ENCODE measurements around the gene GTF3C4.
"Not testable (repeated sequence)": the region's sequence is repeated elsewhere in the genome, so short reads cannot be mapped to it uniquely, and the experiment has no call there.

GTF3C4 gene

DNA sequence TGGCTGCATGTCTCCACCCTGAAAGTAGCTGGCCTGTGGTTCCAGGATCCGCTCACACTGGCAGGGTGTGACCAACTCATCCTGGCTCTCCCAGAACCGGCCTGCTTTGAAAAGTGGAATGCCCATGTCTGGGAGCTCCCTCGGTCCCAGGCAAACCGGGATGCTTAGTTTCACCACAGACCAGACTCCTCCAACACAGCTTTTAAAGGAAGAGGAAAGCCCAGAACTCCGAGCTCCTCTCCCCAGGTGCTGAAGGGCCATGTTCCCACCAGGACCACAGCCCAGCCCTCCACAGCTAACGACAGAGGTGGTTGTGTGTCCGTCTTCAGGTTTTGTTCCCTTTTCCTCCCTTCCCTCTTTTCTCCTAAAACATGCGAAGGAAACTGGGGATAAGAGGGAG is 38.0 kb downstream of the GTF3C4 start:
- Histone ChIP-seq H3K4me1 (ENCODE audit: control insufficient read depth, insufficient read depth, low read length) (no peaks in the 10 kb centered on the region), H3K27me3 (ENCODE audit: control insufficient read depth, insufficient read depth, low read length) (no peaks in the 10 kb centered on the region), H3K9me3 (ENCODE audit: control insufficient read depth, insufficient read depth, low read length) (no peaks in the 10 kb centered on the region), H3K36me3 (ENCODE audit: control insufficient read depth, insufficient read depth, low read length) (no peaks in the 10 kb centered on the region), H3K9ac (ENCODE audit: low read depth, low read length) (no peak overlapping the region), H3K4me3 (ENCODE audit: low read depth, low read length) (no peak overlapping the region)

DNA sequence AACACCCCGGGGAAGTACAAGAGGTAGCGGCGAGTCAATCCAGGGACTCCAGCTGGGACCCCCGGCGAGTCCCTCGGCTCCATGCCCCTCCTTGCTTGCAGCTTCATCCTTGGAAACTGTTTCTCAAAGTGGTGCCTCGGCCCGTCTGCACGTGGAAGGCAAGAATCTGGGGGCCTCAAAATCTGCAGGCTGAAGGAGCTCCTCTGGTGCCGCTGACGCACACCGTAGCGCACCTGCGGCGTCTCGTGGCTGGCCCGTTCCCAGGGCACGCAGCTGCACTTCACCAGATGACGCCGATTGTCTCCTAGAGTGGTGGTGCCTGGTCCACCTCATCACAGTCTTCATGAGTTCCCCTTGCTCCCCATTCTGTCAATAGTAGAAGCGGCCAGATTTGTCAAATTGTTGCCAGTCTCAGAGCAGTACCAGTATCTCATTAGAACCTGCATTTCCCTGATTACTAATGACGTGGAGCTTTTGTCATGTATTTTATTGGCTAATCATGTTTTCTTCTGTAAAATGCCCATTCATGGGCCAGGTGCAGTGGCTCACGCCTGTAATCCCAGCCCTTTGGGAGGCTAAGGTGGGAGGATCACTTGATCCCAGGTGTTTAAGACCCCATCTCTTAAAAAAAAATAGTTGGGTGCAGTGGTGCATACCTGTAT is 38.6 kb downstream of the GTF3C4 start:
- Histone ChIP-seq H3K4me1 (ENCODE audit: control insufficient read depth, insufficient read depth, low read length) (no peaks in the 10 kb centered on the region), H3K9me3 (ENCODE audit: control insufficient read depth, insufficient read depth, low read length) (no peaks in the 10 kb centered on the region), H3K36me3 (ENCODE audit: control insufficient read depth, insufficient read depth, low read length) (no peaks in the 10 kb centered on the region), H3K27me3 (ENCODE audit: control insufficient read depth, insufficient read depth, low read length) (no peaks in the 10 kb centered on the region), H3K4me3 (ENCODE audit: low read depth, low read length) (no peak overlapping the region), H3K9ac (ENCODE audit: low read depth, low read length) (no peak overlapping the region)

- Histone ChIP-seq H3K4me3 (ENCODE audit: low read depth, low read length) (no peak overlapping the region), H3K4me1 (ENCODE audit: control insufficient read depth, insufficient read depth, low read length) (no peaks in the 10 kb centered on the region), H3K9me3 (ENCODE audit: control insufficient read depth, insufficient read depth, low read length) (no peaks in the 10 kb centered on the region), H3K9ac (ENCODE audit: low read depth, low read length) (no peak overlapping the region), H3K36me3 (ENCODE audit: control insufficient read depth, insufficient read depth, low read length) (no peaks in the 10 kb centered on the region), H3K27me3 (ENCODE audit: control insufficient read depth, insufficient read depth, low read length) (no peaks in the 10 kb centered on the region)
Measured at GRCh38 chr9:132710333-132710732, 40.1 kb downstream of the GTF3C4 start.

DNA sequence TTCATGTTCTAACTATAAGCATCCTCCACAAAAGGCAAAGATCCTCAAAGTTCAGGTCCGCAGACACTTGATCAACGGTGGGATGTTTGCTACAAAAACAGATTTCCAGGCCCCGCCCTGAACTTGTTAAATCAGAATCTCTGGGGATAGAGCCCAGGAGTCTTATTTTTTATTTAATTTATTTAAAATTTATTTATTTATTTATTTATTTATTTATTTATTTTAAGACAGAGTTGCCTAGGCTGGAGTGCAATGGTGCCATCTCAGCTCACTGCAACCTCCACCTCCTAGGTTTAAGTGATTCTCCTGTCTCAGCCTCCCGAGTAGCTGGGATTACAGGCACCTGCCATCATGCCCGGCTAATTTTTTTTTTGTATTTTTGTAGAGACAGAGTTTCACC is 40.9 kb downstream of the GTF3C4 start:
- not testable (repeated sequence) for H3K27me3 ChIP-seq (ENCODE audit: control insufficient read depth, insufficient read depth, low read length); H3K9ac ChIP-seq (ENCODE audit: low read depth, low read length); H3K36me3 ChIP-seq (ENCODE audit: control insufficient read depth, insufficient read depth, low read length); H3K4me1 ChIP-seq (ENCODE audit: control insufficient read depth, insufficient read depth, low read length); H3K4me3 ChIP-seq (ENCODE audit: low read depth, low read length); H3K9me3 ChIP-seq (ENCODE audit: control insufficient read depth, insufficient read depth, low read length)

DNA sequence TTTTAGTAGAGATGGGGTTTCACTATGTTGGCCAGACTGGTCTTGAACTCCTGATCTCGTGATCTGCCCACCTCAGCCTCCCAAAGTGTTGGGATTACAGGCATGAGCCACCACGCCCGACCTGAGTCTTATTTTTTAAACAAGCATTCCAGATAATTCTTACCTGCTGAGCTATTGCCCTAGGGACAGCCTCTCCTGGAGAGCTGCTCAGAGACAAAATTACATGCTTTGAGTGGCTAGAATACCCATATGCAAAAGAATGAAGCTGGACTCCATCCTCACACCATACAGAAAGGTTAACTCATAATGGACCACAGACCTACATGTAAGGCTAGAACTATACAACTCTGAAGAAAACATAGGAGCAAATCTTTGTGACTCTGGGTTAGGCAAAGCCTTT is 41.6 kb downstream of the GTF3C4 start:
- Histone ChIP-seq H3K27me3 (ENCODE audit: control insufficient read depth, insufficient read depth, low read length) (no peaks in the 10 kb centered on the region), H3K9ac (ENCODE audit: low read depth, low read length) (no peak overlapping the region), H3K4me1 (ENCODE audit: control insufficient read depth, insufficient read depth, low read length) (no peaks in the 10 kb centered on the region), H3K9me3 (ENCODE audit: control insufficient read depth, insufficient read depth, low read length) (no peaks in the 10 kb centered on the region), H3K4me3 (ENCODE audit: low read depth, low read length) (no peak overlapping the region), H3K36me3 (ENCODE audit: control insufficient read depth, insufficient read depth, low read length) (no peaks in the 10 kb centered on the region)

- H3K9ac ChIP-seq (ENCODE audit: low read depth, low read length) = no peak overlapping the region
- H3K9me3 ChIP-seq (ENCODE audit: control insufficient read depth, insufficient read depth, low read length) = no peaks in the 10 kb centered on the region
- H3K4me3 ChIP-seq (ENCODE audit: low read depth, low read length) = no peak overlapping the region
- no peaks in the 10 kb centered on the region for H3K36me3 ChIP-seq (ENCODE audit: control insufficient read depth, insufficient read depth, low read length)
- H3K27me3 ChIP-seq (ENCODE audit: control insufficient read depth, insufficient read depth, low read length) = no peaks in the 10 kb centered on the region
- no peaks in the 10 kb centered on the region for H3K4me1 ChIP-seq (ENCODE audit: control insufficient read depth, insufficient read depth, low read length)
Measured at GRCh38 chr9:132712753-132713152, 42.5 kb downstream of the GTF3C4 start.

GRCh38 chr9:132716007-132716406 is 45.7 kb downstream of the GTF3C4 start:
- no peak overlapping the region for H3K9ac ChIP-seq (ENCODE audit: low read depth, low read length)
- H3K9me3 ChIP-seq (ENCODE audit: control insufficient read depth, insufficient read depth, low read length) = no peaks in the 10 kb centered on the region
- no peak overlapping the region for H3K4me3 ChIP-seq (ENCODE audit: low read depth, low read length)
- H3K4me1 ChIP-seq (ENCODE audit: control insufficient read depth, insufficient read depth, low read length) = no peaks in the 10 kb centered on the region
- no peaks in the 10 kb centered on the region for H3K36me3 ChIP-seq (ENCODE audit: control insufficient read depth, insufficient read depth, low read length)
- no peaks in the 10 kb centered on the region for H3K27me3 ChIP-seq (ENCODE audit: control insufficient read depth, insufficient read depth, low read length)

- no peaks in the 10 kb centered on the region for H3K36me3 ChIP-seq (ENCODE audit: control insufficient read depth, insufficient read depth, low read length)
- H3K27me3 ChIP-seq (ENCODE audit: control insufficient read depth, insufficient read depth, low read length) = no peaks in the 10 kb centered on the region
- no peak overlapping the region for H3K4me3 ChIP-seq (ENCODE audit: low read depth, low read length)
- H3K9me3 ChIP-seq (ENCODE audit: control insufficient read depth, insufficient read depth, low read length) = no peaks in the 10 kb centered on the region
- no peaks in the 10 kb centered on the region for H3K4me1 ChIP-seq (ENCODE audit: control insufficient read depth, insufficient read depth, low read length)
- H3K9ac ChIP-seq (ENCODE audit: low read depth, low read length) = no peak overlapping the region
Measured at GRCh38 chr9:132717326-132717945, 47.2 kb downstream of the GTF3C4 start.

GRCh38 chr9:132718381-132718928 is 48.2 kb downstream of the GTF3C4 start:
- not testable (repeated sequence) for H3K4me1 ChIP-seq (ENCODE audit: control insufficient read depth, insufficient read depth, low read length); H3K9me3 ChIP-seq (ENCODE audit: control insufficient read depth, insufficient read depth, low read length); H3K4me3 ChIP-seq (ENCODE audit: low read depth, low read length); H3K9ac ChIP-seq (ENCODE audit: low read depth, low read length); H3K27me3 ChIP-seq (ENCODE audit: control insufficient read depth, insufficient read depth, low read length); H3K36me3 ChIP-seq (ENCODE audit: control insufficient read depth, insufficient read depth, low read length)

DNA sequence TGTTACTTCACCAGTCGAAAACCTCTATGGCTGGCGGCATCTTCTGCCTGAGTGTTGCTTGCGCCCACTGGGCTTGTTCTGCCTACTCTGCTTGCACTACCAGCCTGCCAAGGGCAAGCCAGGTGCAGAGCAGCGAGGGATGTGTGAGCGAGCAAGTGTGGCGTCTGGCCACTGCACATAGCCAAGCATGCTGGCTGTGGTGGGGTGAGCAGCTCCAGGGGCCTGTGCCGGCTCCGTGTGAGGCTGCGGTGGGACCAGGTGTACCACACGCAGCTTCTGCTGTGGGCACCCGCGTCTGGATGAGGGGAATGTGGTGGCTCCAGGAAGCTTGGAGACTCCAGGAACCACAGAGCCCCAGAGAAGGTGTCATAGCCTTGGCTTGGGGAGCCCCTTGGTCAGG is 51.4 kb downstream of the GTF3C4 start:
- no peaks in the 10 kb centered on the region for H3K9me3 ChIP-seq (ENCODE audit: control insufficient read depth, insufficient read depth, low read length)
- H3K4me1 ChIP-seq (ENCODE audit: control insufficient read depth, insufficient read depth, low read length) = no peaks in the 10 kb centered on the region
- no peaks in the 10 kb centered on the region for H3K27me3 ChIP-seq (ENCODE audit: control insufficient read depth, insufficient read depth, low read length)
- H3K4me3 ChIP-seq (ENCODE audit: low read depth, low read length) = no peak overlapping the region
- H3K9ac ChIP-seq (ENCODE audit: low read depth, low read length) = no peak overlapping the region
- H3K36me3 ChIP-seq (ENCODE audit: control insufficient read depth, insufficient read depth, low read length) = no peaks in the 10 kb centered on the region

- H3K27me3 ChIP-seq (ENCODE audit: control insufficient read depth, insufficient read depth, low read length) = no peaks in the 10 kb centered on the region
- no peaks in the 10 kb centered on the region for H3K36me3 ChIP-seq (ENCODE audit: control insufficient read depth, insufficient read depth, low read length)
- H3K9ac ChIP-seq (ENCODE audit: low read depth, low read length) = no peak overlapping the region
- H3K4me3 ChIP-seq (ENCODE audit: low read depth, low read length) = no peak overlapping the region
- H3K9me3 ChIP-seq (ENCODE audit: control insufficient read depth, insufficient read depth, low read length) = no peaks in the 10 kb centered on the region
- no peaks in the 10 kb centered on the region for H3K4me1 ChIP-seq (ENCODE audit: control insufficient read depth, insufficient read depth, low read length)
Measured at GRCh38 chr9:132722564-132723065, 52.4 kb downstream of the GTF3C4 start.

DNA sequence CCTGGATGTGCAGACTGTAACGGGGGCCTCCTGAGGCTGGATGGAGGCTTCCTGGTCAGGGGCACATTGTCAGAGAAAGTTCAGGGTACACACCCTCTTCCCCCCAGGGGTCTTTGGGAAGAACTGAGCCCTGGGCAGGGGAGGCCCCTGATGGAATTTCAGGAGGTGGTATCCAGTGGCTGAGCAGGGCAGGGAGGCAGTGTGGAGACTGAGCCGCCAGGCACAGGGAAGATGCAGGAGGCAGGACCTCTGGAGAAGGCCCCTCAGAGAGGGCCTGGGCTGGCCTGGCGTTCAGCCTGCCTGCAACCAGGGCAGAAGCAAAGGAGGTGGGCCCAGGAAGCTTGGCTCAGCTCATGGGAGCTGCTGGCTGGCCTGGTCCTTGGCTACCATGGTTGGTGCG is 53.5 kb downstream of the GTF3C4 start:
- H3K4me1 ChIP-seq (ENCODE audit: control insufficient read depth, insufficient read depth, low read length) = no peaks in the 10 kb centered on the region
- H3K27me3 ChIP-seq (ENCODE audit: control insufficient read depth, insufficient read depth, low read length) = no peaks in the 10 kb centered on the region
- H3K9ac ChIP-seq (ENCODE audit: low read depth, low read length) = no peak overlapping the region
- H3K4me3 ChIP-seq (ENCODE audit: low read depth, low read length) = no peak overlapping the region
- H3K9me3 ChIP-seq (ENCODE audit: control insufficient read depth, insufficient read depth, low read length) = no peaks in the 10 kb centered on the region
- no peaks in the 10 kb centered on the region for H3K36me3 ChIP-seq (ENCODE audit: control insufficient read depth, insufficient read depth, low read length)
